ENCODE results near the gene RPLP2.

RPLP2 gene

DNA sequence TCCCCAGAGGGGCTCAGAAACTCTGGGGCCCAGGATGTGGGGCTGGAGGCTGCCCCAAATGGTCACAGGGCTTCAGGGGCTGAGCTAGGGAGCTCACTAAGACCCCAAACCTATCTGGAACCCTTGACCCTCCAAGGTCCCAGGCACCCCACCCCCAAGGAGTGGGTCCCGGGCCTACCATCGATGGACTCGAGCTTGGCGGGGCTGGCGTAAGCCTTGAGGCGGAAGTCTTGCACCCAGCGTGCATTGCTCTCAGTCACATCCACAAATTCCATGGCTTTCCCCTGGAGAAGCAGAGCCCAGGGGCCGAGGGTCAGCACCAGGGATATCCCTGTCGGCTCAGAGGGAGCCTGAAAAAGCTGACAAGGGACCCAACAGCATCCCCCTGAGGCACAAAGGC, 35.9 kb upstream of the RPLP2 start:
- no peak for DNase-seq (ENCODE audit: low read depth in 2 of 2)

DNA sequence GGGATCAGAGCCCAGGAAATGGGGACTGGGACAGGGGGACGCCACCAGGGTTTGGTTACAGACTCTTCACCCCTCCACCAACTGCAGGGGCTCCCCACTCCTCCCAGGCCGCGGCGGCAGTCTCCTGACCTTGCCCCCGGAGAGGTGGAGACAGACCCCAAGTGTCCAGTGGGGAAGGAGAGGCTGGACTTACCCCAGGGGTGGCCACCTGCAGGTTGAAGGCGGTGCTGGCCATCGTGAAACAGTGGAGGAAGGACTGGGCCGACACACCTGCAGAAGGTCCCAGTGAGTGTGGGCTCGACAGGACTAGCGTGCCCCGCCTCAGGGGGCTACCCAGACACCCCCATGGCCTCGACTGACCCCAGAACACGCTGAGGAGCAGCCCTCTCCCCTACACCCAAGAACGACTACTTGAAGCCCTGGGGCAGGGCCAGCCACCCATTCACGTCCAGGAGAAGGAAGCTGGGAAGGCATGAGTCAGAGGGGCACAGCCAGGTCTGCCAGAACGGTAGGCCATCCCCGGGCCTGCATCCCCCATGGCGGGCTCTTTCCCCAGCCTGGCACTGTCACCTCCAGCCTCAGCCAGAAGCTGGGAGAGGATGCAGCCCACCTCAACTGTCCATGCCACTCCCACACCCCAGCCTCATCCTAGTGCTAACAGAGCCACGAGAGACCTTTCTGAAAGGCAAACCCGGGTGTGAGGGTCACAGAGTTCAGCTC, 34.7 kb upstream of the RPLP2 start:
- DNase-seq (ENCODE audit: low read depth in 2 of 2), result no peak

DNA sequence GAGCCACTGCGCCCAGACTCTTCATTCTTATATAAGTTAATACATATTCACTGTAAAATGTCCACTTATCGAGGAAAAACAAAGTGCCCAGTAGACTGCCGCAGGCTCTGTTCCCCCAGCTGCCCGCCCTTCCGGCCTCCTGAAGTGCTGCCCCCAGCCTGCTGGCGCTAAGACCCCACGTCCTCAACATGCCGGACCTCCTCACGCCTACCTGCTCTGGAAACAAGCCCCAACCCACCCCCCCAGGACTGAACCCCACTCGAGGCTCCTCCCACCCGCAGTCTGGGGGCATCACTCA, 33.6 kb upstream of the RPLP2 start:
- DNase-seq (ENCODE audit: low read depth in 2 of 2), result no peak

DNA sequence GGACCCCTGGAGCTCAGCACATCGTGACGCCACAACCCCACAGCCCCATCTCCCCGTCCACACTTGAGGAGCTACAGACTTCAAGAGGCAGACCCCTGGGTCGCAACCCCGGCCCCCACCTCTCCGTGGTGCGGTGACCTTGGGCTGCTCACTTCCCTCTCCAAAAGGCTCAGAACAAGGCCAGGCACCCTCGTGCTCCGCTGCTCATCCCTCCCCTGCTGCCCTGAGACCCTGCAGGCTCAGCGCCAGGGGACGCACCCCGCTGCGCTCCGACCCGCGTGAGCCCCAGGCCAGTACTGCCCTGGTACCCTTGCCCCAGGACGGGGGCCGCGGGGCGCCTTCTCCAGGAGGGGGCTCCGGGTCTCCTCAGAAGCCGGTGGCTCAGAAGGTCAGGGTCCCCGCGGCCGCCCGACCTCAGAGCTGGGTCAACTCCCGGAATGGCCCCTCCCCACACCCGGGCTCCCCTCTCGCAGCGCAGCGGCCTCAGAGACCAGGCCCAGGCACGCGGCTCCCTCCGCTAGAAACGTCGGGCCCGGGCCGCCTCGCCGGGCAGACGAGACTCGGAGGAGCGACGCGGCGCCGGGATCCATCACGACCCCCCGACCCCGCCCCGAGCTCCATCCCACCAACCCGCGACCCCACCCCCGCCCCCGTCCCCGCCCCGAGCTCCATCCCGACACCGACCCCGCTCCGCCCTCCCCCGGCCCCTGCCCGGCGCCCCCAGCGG, 33.0 kb upstream of the RPLP2 start:
- DNase-seq (ENCODE audit: low read depth in 2 of 2), result no peak

DNA sequence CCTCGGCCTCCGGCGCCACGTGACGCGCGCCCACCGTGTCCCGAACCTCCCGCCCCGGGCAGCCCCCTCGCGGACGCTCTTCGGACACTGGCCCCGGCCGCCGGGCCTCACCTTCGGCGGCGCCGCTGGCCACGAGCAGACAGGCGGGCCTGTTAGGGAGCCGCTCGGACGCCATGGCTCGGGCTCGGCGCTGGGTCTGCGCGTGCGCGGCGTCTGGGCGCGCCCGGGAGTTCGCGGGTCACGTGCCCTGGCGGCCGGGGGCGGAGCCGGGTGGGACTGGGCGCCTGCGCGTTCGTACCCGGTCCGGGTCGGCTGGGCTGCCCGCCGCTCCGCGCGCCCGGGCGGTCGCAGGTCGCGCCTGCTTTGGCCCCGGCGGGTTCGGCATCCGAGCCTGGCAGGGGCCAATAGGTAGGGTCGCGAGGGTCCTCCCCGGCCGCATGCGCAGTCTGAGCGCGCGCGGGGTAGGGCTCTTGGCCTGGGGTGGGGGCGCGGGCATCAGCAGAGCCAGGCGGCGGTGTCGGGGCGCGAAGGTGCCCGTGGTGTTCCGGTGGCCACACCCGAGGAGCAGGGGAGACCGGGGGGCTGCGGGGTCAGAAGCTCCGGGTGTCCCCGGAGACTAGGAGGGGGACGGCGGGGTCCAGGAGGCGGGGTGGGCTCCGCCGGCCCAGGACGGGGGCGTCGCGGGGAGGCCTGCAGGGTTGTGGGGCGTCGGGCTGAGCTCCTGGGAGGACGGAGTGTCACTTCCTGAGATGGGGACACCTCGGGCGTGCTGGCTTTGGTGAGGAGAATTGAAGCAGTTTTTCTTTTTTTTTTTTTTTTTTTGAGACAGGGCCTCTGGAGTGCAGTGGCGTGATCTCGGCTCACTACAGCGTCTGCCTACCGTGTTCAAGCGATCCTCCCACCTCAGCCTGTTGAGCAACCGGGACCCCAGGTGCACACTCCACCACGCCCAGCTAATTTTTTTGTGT, 32.2 kb upstream of the RPLP2 start, which contains the start of gene GATD1:
Gene GATD1, minus strand, starts transcription at position 200 of the 968 bp plus-strand sequence. Its CDS starts 25 bp downstream, at position 175.
- DNase-seq (ENCODE audit: low read depth in 2 of 2), result peak; percentile 49 to 52

DNA sequence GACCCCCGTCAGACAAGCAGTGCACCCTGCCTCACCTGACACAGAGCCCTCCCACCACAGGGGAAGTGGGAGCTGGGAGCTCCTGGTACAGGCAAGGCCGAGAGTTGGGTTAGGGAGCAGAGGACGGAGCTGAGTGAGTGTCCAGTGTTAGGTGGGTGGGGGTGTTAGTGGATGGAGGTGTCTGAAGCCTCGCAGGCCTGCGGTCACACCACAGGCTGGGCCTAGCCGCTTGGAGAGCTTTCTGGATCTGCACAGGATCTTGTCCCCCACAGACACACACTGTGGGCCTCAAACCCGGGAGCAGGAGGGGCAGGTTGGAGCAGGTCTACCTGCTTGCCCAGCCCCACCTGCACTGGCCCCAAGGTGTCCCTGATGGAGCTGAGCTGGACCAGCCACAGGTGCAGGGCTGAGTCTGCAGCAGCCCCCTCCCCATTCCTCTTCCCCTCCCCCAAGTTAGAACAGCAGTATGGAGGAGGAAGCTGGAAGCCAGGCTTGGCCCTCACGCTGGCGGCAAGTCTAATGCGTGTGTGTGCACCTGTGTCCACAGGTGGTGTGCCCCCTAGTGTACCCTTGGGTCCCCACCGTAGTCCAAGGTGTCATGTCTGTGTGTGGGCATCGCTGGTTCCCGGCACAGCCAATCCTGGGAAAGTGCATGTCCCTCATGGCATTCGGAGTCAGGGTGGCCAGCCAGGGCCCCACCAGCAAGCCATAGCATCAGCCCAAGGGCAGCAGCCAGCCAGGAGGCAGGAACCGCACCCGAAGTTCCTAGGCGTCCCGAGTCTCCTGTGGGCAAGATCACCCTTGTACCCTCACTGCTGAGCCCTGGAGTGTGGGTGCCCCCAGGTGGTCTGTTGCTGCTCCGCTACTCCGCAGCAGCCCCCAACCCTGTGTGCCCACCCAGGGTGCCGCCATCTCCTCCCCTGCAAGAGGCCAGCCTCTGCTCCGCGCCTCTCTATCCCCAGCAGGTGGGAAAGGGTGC, 30.5 kb upstream of the RPLP2 start:
- no peak for DNase-seq (ENCODE audit: low read depth in 2 of 2)

DNA sequence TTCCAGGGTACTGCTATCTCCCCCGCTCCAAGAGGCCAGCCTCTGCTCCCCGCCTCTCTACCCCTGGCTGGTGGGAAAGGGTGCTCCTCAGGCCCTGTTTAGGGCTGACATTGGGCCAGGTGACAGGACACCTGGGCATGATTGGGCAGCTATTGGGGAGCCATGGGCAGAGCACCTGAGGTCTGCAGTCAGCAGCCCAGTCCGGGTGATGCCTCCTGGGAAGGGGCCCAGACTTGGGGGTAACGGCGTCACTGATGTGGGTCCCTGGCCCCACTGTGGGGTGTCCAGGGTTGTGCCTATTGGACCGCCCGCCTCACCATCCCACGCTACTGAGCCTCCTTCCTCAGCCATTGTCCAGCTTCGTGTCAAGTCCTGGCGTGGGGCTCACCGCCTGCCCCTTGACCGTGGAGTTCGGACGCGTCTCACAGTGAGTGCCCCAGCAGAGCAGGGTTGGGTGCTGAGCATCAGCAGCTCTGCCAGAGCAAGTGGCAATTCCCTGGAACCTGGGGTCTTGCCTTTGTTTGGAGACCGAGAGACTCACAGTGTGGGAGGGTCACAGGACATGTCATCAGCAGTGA, 29.7 kb upstream of the RPLP2 start:
- DNase-seq (ENCODE audit: low read depth in 2 of 2), result no peak

DNA sequence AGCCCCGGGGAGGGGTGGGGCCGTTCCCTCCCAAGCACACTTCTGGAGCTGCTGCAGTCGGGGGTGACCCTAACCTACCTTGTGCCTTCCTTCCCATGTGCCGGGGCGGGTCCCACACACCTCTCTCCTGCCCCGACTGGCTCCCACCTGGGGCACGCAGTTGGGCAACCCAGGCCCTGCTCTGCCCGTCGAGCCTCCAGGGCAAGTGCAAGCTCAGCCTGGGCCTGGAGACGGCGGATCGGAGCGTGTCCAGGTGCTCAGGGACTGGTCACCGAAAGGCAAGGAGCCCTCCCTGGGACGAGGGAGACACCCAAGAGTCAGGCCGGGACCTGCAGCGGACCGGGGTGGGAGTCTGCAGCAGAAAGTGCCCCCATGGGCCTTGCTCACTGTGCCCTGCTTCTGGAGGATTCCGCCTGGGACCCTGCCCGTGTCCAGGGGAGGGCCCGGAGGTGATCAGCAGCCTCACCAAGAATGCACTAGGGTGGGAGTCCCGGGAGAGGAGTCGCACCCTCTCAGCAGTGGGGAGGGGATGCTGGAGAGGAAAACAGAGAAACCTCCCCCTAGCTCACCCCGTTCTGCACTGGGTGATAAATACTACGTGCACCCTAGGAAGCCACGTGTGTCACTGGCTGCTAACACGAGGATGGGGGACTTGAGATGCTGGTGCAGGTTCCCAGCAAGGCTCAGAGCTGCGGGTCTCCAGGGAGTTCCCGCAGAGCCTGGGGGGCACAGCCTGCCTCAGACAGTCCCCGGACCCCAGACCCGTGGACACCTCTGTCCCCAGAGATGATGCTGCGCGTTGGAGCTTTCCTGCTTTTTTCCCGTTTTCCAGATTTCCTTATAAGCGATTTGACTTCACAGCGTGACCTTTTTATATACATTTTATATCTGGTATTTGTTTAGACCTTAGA, 27.2 kb upstream of the RPLP2 start:
- no peak for DNase-seq (ENCODE audit: low read depth in 2 of 2)

DNA sequence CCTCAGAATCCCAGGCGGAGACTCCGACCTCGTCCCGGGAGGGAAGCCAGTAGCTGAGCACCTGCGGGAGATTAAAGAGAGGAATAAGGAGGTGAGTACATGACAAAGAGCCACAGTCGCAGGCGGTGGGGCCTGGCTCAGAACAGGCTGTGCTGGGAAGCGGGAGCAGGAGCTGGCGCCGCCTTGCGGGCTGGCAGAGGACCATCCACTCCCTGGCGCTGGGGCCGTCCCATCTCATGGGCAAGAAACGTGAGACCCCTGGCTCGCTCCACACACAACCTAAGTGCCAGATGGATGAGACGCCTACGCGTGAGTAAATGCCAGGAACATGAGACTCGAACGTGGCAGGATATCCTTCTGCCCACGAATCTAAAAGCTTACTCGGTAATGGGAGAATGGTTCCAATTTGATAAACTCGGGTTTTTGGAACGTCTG, 26.2 kb upstream of the RPLP2 start:
- peak; percentile 64 to 67 for DNase-seq (ENCODE audit: low read depth in 2 of 2)

DNA sequence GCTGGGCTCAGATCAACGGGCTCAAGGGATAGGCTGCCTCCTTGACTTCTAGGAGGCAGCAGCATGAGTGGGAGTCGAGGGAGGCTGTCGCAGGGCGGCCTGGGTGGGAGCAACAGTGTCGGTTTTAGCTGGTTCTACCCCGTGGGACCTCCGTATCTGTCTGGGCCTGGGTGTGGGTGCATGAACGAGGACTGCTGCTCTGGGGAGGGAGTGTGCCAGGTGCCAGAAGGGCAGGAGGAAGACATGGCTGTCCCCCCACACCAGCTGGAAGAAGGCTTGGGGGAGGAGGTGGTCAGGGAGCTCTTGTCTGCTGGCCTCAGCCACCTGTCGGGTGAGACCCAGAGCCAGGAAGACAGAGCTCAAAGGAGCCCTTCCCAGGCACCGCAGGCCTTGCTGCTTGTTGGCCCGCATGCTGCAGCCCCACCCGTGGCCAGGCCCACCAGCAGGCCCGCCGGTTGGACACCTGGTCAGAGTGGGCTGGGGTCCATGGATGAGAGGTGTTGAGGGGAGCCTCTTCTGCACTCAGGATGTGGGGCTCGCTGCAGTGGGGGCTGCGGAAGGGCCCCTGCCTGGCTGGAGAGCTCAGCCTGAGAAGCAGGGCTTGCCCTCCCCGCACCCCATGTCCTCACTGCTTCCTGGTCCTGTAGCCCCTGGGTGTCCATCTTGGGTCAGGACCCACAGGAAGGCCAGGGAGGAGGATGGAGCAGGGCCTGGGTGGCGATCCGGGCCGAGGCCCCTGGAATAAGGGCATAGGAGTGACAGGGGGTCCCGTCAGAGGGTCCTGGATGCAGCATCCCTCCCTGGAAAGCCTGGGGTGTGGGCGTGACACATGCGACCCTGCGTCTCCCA, 23.3 kb upstream of the RPLP2 start:
- DNase-seq (ENCODE audit: low read depth in 2 of 2), result no peak

DNA sequence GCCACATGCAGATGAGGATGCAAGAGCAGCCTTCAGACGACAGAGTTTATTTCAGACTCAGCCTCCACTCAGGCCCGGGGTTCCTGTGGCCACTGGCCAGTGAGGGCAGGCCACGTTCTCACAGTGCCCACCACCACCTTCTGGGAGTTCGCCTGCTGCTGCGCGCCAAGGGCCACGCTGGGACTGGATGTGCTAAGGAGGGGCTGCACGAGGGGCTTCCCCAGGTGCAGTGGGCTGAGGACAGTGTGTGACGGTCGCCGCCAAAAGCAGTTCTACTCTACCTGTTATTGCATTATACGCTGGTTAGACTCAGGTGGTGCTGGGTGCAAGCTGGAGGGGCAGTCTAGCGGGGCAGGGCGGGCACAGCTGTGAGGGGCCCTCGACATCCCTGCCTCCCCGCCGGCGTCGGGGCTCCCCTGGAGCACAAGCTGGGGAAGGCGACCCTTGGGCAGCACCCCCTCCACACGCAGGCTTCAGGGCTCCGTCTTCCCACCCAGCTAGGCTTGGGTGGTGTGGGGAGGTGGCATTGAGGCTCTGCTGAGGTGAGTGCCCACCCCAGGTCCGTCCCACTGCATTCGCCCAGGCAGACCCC, 22.6 kb upstream of the RPLP2 start:
- DNase-seq (ENCODE audit: low read depth in 2 of 2), result no peak

DNA sequence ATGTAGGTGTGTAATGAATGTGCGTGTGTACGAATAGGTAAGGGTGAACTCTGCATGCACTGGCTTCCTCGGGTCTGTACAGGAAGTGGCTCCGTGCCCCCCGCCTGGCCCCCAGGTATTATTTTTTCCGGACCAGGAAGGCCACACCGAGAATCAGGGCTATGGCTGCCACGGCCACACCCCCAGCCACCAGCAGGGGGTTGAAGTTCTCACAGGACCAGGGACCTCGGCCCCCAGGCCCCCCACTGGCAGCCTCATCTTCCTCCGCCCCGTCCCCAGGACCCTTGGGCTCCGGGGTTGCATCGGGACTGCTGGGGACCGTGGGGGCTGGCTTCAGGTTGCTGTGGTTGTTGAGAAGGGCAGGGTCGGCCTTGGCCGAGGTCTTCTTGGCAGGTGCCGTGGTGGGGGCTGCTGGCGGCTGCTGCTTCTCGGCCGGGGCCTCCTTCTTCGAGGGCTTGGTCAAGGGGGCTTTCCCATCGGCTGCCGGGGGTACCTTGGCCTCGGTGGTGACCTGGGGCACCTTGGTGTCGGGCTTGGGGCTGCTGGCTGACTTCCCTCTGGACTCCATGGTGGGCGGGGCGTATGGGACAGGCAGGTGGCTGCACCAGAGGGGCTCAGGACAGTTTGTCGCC, 21.6 kb upstream of the RPLP2 start:
- no peak for DNase-seq (ENCODE audit: low read depth in 2 of 2)

DNA sequence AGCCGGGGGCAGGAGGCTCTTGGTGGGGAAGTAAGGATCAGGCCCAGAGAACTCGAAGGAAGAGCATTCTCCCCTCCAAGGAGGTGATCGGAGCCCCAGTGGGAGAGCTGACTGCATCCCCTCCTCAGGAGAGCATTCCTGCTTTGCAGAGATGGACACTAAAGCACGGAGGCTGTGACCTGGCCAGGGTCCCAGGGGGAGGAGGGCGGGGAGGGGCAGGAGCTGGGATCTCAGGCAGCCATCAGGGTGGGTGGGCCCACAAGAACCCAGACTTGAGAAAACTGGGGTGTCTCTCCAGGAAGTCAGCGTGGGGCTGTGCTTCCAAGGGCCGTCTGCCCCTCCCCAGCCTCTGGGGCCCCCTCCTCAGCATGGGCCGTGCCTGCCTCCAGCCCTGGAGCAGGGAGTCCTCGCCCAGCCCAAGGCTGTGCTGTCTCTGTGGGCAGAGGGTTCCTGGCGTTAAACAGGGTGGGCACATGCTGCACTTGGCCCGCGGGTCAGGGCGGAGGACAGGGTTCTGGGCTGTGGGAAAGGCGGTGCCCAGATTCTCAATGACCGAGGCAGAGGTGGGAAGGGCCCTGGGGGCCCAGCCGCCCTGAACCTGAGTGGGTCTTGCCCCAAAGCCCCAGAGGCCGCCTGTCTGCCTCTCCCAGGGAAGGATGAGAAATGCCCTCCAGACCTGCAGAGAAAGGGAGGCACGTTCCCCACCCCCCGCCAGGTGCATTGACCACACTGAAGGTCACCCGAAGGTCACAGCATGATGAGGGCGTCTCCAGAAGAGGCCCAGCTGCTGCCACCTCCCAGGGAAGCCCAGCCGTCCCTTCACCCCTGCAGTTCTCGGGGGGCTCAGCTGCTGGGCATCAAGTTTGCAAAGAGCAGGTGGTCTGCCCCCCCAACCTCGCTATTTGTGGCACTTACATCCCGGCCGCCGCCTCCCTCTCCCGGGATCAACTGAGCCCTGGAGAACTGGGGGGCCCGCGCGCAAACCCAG, 20.5 kb upstream of the RPLP2 start:
- no peak for DNase-seq (ENCODE audit: low read depth in 2 of 2)

DNA sequence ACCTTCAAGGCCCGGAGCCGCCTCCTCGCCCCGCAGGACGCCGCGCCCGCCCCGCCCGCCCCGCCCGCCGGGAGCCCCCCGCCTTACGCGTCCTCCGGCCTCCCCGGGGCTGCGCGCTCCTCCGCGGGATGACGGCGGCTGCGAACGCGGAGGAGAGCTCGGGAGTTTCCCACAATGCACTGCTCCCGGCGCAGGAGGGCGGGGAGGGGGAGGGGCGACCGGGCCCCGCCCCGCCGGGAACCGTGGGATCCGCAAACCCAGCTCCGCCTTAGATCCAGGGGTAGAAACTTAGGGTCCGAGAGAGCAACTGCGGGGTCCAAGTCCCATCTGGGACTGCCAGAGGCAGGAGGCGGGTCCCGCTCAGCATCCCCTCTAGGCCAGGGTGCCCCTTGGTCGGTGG, 19.8 kb upstream of the RPLP2 start, which contains the start of gene CEND1:
Gene CEND1, minus strand, starts transcription at position 148 of the 400 bp plus-strand sequence. CDS start 1,514 bp downstream, outside the sequence.
- DNase-seq (ENCODE audit: low read depth in 2 of 2), result no peak

DNA sequence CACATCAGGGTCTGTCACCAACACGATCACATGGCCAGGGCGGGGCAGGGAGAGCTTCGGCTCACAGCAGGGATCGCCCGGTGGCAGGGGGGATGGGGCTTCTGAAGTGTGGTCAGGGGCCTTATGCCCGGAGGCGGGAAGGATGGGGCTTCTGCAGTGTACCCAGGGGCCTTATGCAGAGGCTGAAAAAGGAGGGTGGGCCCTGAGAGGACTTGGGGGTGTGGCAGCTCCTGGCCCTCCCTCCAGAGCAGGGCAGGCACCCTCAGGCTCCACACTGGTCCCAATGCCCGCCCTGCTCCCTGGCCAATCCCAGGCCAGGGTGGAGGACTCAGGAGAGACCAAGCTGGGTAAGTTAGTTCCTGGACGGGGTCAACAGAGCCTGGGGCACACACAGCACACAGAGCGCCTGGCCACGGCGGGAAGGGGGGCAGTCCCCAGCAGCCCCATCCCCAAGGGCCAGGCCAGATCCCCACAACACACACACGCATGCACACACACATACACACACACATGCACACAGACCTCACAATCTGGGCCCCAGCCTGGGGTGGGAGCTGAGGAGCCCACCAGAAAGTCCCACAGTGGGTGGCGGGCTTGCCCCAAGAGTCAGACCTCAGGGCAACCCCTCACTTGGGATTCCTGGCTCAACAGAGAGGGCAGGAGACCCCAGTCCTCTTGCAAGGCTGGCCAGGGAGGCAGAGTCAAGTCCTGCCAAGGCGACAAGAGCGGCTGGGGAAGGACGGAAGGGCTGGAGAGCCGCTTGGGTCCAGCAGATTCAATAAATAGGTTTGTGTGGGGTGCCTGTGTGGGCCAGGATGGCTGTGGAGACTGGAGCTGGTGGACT, 18.8 kb upstream of the RPLP2 start:
- DNase-seq (ENCODE audit: low read depth in 2 of 2), result no peak
